Heart left ventricle (tissue), 13 donors: ENCODE measurements around the gene STIM2.

Experiments
- POLR2A ChIP-seq, 2 donors: fragments of 450-650 bp; IDR thresholded peaks; one replicate each; pipeline ENCODE4 v1.6.1; 2017; ENCODE audit warnings: antibody characterized with exemption in 2 of 2, mild to moderate bottlenecking in 2 of 2, moderate library complexity in 2 of 2
- TF ChIP-seq, protein P1 (sequence below), 12 donors: fragments of 200-600 bp; sonication (generic) in 4 of 12; IDR thresholded peaks; one replicate each; pipeline versions ENCODE4 v1.5.0 to v1.8.0; 2018 to 2022; ENCODE audit warnings: antibody characterized with exemption in 12 of 12, mild to moderate bottlenecking in 5 of 12
- donor health status: ischemic (EF 13 %, LVEDD 7.1; RV severe dilation, severe dysfunction).
- donor health status: DM: no; HTN: yes; CAD: no.
- donor health status: DM: no; HTN: no; CAD: no.
- donor health status: ischemic (EF 25% LVEDD 6.9; RV normal size, moderate dysfunction).
- donor health status: ischemic (EF 25% LVEDD 5.7; RV mildly dilated, moderate dysfunction).
- donor health status: ischemic (EF 35%, LVEDD 5.7; RV mildly dilated, moderate dysfunction).
- donor health status: nonischemic (EF 11% LVEDD 7.7; RV severe dilation, severe dysfunction).
- donor health status: DM: yes; HTN: yes; CAD: no.
- donor health status: PGD.
- donor health status: ischemic (EF 29% LVEDD 5.4; RV normal size, mild dysfunction).
- donor health status: nonischemic (EF 23%, LVEDD 6.1; RV moderate dilation, normal function).

DNA sequence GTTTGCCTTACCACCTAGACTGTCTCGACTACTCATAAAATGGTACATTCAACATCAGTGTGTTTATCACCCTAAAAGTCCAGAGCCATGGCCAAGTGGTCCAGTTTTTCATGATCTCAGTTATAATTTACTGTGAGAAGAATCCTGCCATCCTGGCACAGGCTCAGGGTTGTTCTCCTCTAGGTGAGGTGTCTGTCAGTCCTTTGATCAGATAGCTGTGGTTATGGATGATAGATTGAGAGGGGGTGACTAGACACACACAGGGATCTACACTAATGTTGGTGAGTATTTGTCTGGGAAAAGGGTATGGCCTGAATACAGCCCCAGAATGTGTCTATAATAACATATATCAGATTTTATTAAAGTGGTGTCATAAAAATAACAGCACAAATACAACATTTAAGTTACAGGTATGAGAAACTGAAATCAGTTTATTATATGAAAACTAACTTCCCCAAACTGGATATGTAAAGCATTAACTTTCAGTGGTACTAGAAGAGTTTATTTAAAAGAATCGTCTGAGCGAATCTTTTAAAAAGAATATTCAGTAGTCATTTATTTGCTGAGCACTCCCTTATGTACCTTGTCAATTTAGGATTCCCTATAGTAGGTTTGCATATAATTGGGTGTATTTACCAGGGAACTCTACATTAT, 93.3 kb downstream of the STIM2 start:
- TF ChIP-seq, protein P1, sequence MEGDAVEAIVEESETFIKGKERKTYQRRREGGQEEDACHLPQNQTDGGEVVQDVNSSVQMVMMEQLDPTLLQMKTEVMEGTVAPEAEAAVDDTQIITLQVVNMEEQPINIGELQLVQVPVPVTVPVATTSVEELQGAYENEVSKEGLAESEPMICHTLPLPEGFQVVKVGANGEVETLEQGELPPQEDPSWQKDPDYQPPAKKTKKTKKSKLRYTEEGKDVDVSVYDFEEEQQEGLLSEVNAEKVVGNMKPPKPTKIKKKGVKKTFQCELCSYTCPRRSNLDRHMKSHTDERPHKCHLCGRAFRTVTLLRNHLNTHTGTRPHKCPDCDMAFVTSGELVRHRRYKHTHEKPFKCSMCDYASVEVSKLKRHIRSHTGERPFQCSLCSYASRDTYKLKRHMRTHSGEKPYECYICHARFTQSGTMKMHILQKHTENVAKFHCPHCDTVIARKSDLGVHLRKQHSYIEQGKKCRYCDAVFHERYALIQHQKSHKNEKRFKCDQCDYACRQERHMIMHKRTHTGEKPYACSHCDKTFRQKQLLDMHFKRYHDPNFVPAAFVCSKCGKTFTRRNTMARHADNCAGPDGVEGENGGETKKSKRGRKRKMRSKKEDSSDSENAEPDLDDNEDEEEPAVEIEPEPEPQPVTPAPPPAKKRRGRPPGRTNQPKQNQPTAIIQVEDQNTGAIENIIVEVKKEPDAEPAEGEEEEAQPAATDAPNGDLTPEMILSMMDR (IDR thresholded peaks at IDR 0.05) = no peak
- TF ChIP-seq POLR2A (IDR thresholded peaks at IDR 0.05) = no peak
